Measurements from ENCODE around the gene RAB22A. TPM values are rescaled to one million over a fixed set of nuclear protein-coding genes. Genes with fewer than 3 reads are reported as not detected.

RAB22A gene
- total and polyA plus RNA-seq, 2 donors (not counting 3 experiments of a cell fraction or from before 2014, with no cell fraction given): 8.6 to 16.3 TPM

GRCh38 chr20:58388028-58388601 is 78.6 kb downstream of the RAB22A start:
- H3K27me3 ChIP-seq (ENCODE audit: control insufficient read depth in 2 of 2, insufficient read depth in 2 of 2, low read length in 2 of 2): no peaks in the 10 kb centered on the region
- DNase-seq (ENCODE audit: low read depth, low spot score): no peak
- H3K27ac ChIP-seq (ENCODE audit: insufficient read depth, low read depth, low read length): no peak overlapping the region
- peak overlapping the region in 1 of 3 experiments; percentile 73 for H3K4me3 ChIP-seq (replicated peaks in 1 of 3; ENCODE audit: insufficient read depth in 1 of 3, low read depth in 1 of 3, low read length in 3 of 3)
- intact Hi-C loops (cut with micrococcal nuclease) (loop anchor here (2.0 to 5.0 kb wide), 4 partner anchors 19 to 151 kb away; no protein-coding TSS in a partner anchor), dilution Hi-C loops (cut with MboI; ENCODE audit: extremely low pct_ligation_motif_present, low sequenced_read_pairs) (no loop called here)
- H3K36me3 ChIP-seq (ENCODE audit: control insufficient read depth in 2 of 2, extremely low read depth in 1 of 2, insufficient read depth in 2 of 2, low read length in 2 of 2): peaks cover 2 to 3% of the 10 kb centered on the region in 2 experiments
- ChIA-PET CTCF (interaction anchor here (1.0 to 1.3 kb wide), 4 partner anchors 20 to 151 kb away, joined by 3 to 8 read pairs (median 4); no protein-coding TSS in a partner anchor), POLR2A (interaction anchor here (0.6 to 0.9 kb wide), 3 partner anchors 46 to 78 kb away, joined by 3 to 5 read pairs (median 4); partner anchors contain the start of gene RAB22A)
- no peak overlapping the region for H3K9ac ChIP-seq (replicated peaks; ENCODE audit: extremely low read depth, insufficient read depth, low read length)
- H3K79me2 ChIP-seq (ENCODE audit: control insufficient read depth, insufficient read depth, low read length): peaks cover 39% of the 10 kb centered on the region
- H3K9me1 ChIP-seq (replicated peaks; ENCODE audit: control insufficient read depth, extremely low read depth, insufficient read depth, low read length): no peaks in the 10 kb centered on the region
- no TSS peak for BruUV-seq (replicated peaks)
- H2AFZ ChIP-seq (ENCODE audit: low read depth, low read length): peak overlapping the region; percentile 31
- no peaks in the 10 kb centered on the region for H3K9me3 ChIP-seq (replicated peaks; ENCODE audit: control insufficient read depth, insufficient read depth, low read length)
- peaks cover 4% of the 10 kb centered on the region for H4K20me1 ChIP-seq (replicated peaks; ENCODE audit: control insufficient read depth, extremely low read depth, insufficient read depth, low read length)
- FAIRE-seq: no peak
- H3K4me2 ChIP-seq (ENCODE audit: insufficient read depth, low read length): peak overlapping the region; percentile 89
- TF ChIP-seq POLR2A (IDR thresholded peaks at IDR 0.05; ENCODE audit: low read depth, low read length) (no peak), EZH2 (IDR thresholded peaks at IDR 0.05; ENCODE audit: borderline replicate concordance, low read depth, low read length, severe bottlenecking) (no peak), POLR2AphosphoS5 (IDR thresholded peaks at IDR 0.05; ENCODE audit: insufficient read depth, low read depth, low read length) (no peak), JUN (IDR thresholded peaks at IDR 0.05; ENCODE audit: borderline replicate concordance, insufficient read depth, insufficient read length, low read depth) (no peak), MYC (IDR thresholded peaks at IDR 0.05; ENCODE audit: low read depth, low read length) (no peak), GATA2 (IDR thresholded peaks at IDR 0.05; ENCODE audit: insufficient read depth, insufficient read length, low read depth, low read length) (no peak), CTCF (IDR thresholded peaks at IDR 0.05; ENCODE audit: extremely low read depth in 1 of 2, insufficient read depth in 1 of 2, low read depth in 1 of 2, low read length in 2 of 2) (no peak), FOS (IDR thresholded peaks at IDR 0.05; ENCODE audit: borderline replicate concordance, insufficient read depth, low read length) (no peak), MAX (IDR thresholded peaks at IDR 0.05; ENCODE audit: insufficient read depth, insufficient read length) (no peak)
- H3K4me1 ChIP-seq (ENCODE audit: control insufficient read depth, extremely low read depth, insufficient read depth, low read length): peaks cover 14% of the 10 kb centered on the region
